ENCODE data around the gene ZNF227.

DNA sequence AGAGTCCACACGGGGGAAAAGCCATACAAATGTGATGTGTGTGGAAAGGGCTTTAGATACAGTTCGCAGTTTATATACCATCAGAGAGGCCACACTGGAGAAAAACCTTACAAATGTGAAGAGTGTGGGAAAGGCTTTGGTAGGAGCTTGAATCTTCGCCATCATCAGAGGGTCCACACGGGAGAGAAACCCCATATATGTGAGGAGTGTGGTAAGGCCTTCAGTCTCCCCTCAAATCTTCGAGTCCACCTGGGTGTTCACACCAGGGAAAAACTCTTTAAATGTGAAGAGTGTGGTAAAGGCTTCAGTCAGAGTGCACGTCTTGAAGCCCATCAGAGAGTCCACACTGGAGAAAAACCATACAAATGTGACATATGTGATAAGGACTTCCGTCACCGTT is 24.1 kb downstream of the ZNF227 start:
- TF ChIP-seq CTCF (IDR thresholded peaks at IDR 0.05) (no peak), POLR2A (IDR thresholded peaks at IDR 0.05) (no peak), EP300 (IDR thresholded peaks at IDR 0.05) (no peak)
